Measurements from ENCODE around the gene PTPRK.
A peak's percentile ranks its signal among the peaks of the same experiment; 100 is the strongest.
"Not testable (repeated sequence)": the region's sequence is repeated elsewhere in the genome, so short reads cannot be mapped to it uniquely, and the experiment has no call there.

The PTPRK gene

DNA sequence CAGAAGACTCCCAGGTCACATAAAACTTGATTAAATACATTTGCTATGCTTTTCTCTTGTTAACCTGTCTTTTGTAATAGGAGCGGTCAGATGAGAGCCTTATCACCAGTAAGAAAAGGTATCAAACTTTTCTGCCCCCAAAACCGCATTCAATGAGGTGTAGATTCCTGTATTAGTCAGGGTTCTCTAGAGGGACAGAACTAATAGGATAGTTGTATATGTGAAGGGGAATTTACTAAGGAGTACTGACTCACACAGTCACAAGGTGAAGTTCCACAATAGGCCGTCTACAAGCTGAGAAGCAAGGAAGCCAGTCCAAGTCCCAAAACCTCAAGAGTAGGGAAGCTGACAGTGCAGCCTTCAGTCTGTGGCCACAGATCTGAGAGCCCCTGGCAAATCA, 32.7 kb downstream of the PTPRK start:
- no peak for DNase-seq

GRCh38 chr6:128487055-128487454, 33.3 kb downstream of the PTPRK start:
- peak; percentile 48 for DNase-seq

DNA sequence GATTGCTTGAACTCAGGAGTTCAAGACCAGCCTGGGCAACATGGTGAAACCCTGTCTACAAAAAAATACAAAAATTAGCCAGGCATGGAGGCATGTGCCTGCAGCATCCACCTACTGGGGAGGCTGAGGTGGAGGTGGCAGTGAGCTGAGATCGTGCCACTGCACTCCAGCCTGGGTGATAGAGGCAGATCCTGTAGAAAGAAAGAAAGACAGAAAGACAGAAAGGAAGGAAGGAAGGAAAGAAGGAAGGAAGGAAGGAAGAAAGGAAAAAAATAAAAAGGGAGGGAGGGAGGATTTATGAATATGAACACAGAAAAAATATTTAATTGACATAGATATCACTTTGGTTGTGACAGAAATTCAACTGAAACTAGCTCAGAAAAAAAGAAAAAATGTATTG, 33.8 kb downstream of the PTPRK start:
- not testable (repeated sequence) for DNase-seq

DNA sequence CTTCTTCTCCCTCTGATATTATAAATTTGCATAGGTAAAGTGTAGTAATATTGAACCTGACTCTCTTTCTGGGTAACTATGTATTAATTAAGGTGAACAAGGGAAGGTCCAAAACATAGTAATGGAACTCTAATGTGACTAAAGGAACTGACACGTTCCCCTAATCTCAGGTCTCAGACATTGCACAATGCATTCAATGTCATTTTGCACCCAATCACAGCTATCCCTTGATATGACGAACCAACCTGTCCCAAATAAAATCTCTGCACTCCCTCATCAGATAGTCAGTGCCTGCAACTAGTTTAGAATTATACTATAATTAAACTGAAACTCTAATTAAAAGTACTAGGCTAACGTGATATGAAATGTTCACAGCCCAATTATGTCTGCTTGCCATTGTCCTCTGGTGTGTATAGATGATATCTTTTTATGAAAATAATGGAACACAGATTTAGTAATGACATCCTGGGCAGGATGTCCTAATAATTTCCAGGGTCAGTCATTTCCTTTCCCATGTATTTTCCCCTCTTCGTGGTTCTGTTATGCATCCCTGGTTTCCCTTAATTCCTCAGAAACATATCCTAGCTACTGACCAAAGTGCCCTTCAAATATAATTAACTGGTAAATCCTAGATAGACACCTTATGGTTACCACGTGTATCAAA, 36.8 kb downstream of the PTPRK start:
- DNase-seq: no peak

DNA sequence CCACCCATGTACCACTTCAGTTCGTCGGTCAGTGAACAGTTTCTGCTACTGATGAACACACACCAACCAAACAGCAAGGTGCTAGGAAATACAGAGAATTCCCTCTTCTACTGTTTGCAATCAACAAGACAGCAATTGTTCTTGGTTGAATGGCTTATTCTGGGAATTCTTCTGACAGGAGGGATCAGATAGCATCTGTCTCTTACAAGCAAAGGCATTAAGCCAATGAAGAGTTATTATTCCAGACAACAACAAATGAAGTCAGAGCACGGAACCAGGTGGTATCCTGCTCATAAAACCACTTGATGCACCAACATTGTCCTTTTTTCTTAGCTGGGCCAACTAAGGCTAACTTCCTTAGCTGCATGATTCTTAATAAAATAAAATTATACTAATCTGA, 37.8 kb downstream of the PTPRK start:
- DNase-seq: peak; percentile 9

DNA sequence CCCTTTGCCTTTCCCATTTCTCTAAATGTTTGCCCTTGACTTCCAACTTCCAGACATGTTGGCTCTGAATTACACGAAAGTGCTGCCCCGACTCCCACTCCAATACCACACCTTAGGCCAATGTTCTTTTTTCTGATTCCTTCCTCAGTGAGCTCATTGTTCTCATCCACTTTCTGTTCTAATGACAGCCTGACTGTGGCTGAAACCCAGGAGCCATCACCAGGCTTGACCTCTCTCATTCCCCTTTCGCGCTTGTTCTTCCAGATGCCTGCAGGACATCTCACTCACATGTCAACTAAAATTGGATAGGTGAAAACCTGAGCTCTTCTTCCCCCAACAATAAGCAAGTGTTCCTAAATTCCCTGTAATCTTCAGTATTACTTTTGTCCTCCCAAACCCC, 40.4 kb downstream of the PTPRK start:
- no peak for DNase-seq

- DNase-seq: no peak
These were observed 41.2 kb downstream of the PTPRK start for GRCh38 chr6:128479048-128479666.

DNA sequence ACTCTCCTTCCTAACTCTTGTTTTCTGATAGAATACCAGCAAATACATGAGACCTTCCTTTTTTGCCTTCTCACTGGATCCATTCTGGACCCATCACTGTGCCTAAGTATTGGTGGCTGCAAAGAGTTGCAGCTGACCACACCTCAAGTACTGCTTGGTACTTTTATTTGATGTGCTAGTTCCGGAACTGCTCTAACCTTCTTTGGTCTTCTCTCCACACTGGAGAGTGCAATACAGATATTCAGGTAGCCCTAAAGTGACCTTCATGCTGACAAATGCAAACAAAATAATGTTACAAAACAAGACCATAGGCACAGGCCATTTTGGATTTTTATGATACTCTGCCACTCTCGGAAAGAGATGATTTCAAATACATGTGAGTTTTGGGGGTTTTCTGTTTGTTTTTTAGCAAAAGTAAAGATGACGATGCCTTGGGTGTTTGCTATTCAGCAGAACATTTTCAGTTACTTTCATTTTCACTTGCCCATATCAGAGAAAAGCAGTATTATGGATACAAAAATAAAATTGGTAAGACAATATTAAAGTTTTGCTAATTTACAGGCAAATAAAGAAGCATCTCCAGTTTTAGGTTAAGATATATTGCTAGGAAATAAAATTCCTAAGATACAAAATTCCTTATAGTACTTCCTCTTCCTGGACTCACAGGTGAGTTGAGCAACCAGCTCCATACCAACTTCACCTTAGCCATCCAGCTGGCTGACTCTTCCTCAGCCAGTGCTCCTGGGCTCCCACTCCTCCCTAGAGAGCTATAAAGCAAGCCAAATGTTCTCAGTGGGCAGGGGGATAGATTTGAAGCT, 42.0 kb downstream of the PTPRK start:
- DNase-seq: peak; percentile 52

GRCh38 chr6:128474933-128475332, 45.5 kb downstream of the PTPRK start:
- no peak for DNase-seq

DNA sequence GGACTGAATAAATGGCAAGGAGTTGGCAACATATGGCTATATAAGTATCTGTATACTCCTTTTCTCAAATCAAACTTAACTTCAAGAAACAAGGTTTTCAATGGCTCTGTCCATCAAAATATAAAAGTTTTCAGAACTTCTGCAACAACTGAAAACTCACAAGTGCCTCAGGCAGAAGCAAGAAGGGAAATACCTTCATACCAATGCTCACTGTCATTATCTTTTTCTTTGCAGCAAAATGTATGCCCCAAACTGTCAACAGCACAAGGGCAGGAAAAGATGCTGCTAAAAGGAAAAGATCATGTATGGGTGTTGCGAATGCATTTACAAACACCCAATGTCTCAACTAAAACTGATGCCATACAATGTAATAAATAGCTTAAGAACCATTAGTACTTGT, 45.9 kb downstream of the PTPRK start:
- DNase-seq: no peak

DNA sequence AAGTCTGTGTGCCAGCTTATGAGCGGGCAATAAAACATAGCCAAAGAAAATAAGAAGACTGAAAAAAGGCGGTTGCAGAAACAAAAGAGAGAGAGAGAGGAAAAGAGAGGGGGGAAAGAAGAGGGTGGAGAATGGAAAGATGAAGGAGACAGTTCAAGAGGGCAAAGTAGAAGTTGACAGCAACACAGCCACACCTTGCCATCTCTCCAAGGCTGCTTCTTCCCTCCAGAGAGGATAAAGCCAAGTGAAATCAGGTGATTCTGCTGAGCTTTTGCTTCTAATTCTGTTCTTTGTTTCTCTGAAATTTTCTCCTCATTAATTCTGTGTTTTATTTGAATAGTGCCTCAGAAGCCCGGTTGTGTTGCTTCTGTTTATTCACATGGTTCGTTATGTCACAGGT, 48.5 kb downstream of the PTPRK start:
- DNase-seq: no peak

DNA sequence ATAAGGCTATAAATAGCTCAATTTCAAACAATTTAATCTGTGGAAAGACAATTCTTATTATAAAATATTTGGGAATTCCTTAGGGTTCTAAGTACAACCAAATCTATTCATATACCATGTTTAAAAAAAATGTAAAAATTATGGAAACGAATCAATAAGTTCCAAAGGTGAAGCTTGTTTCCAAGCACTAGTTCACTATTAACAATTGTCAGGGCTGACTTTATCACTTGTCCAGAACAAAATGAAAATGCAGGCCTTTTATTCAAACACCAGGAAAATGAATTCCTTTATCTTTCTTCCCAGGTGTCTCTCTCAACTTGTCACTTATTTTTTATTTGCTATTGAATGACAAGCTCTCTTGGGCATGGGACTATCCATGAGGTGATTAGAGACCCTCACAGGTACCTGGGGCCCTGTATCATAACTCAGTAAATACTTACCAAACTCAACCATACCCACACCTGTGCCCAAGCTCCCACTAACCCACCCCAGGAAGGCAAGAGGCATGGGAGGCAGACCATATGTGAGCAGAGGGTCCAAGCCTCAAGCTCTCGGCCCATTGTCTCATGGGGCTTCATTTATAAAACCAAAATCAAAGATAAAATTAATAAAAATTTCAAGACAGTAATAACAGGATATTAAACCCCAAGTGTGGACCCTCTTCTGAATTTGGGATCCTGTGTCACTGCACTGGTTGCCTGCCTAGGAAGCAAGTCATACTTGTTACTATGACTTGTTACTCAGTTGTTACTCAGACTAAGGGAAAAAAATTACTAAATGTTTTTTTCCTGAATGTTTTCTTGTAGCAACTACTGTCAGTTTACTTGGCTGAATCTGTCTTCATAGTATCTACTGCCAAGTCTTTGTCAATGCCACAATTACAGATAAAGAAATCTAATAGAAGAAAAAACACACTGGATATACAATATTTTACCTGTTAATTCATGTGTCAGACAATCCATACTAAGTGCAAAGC, 54.7 kb downstream of the PTPRK start:
- no peak for DNase-seq

- no peak for DNase-seq
These were observed 55.6 kb downstream of the PTPRK start for GRCh38 chr6:128464790-128465189.

- DNase-seq: no peak
These were observed 56.5 kb downstream of the PTPRK start for GRCh38 chr6:128463942-128464341.

- DNase-seq: no peak
These were observed 58.9 kb downstream of the PTPRK start for GRCh38 chr6:128461501-128461900.

DNA sequence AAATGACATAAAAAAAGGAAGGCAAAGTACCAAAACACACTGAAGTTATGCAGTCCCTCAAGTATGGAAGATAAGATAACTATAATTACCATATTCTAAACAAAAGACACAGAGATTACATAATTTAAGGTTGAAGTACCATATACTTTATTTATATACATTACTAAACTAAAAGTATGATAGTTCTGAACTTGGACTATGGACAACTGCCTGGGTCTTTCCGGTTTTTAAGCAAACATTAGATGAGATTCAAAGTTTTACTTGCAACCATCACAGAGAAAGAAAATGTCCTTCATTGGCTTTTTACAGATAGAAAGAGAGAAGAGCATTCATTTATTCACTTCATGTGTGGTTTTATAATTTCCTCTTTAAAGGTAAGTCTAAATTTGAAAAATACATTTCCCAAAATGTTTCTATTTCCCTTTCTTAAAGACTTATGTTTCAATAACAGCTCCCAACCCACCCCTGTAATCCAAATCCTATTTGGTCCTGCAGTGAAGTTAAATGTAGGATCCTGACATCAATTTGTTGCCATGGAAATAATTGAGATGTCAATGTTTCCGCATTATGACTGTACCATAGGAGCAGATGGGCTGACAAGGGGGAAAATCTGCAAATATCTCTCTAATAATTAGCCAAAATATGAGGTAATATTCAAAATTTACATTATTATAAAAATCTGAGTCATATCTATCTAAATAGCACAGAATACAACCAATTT, 63.7 kb downstream of the PTPRK start:
- no peak for DNase-seq

DNA sequence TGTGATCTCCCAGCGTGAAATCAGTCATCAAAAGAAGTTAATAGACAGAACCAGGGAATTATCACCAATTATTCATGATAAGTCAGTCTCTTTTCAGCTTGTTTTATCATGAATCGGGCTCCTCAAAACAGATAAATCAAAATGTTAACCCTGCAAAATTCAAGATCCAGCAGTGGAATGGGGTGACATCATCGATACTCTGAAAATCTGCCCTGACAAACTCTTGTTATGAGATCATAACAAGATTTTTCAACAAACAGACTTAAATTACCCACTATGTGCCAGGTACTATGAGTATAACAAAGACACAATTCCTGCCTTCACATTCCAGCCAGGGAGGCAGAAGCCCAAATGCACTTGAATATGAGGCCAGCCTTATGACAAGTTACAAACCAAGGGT, 64.4 kb downstream of the PTPRK start:
- DNase-seq: no peak

DNA sequence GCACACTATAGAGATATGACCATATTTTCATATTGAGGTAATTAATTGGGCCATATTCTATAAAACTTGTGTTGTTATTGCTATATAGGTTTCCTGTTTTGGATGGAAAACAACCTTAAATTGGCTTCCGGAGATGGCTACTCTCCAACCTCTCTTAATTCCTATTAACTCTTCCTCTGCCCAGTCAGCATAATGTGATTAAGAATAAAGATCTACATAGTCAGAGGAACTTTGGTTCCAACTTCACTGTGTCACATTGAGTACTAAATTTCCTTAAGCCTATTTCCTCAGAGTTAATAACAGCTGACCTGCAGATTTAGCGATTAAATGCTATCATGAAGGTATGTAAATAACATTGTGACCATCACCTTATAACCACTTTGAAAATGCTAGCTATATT, 67.7 kb downstream of the PTPRK start:
- no peak for DNase-seq

GRCh38 chr6:128446497-128446896, 73.9 kb downstream of the PTPRK start:
- no peak for DNase-seq

DNA sequence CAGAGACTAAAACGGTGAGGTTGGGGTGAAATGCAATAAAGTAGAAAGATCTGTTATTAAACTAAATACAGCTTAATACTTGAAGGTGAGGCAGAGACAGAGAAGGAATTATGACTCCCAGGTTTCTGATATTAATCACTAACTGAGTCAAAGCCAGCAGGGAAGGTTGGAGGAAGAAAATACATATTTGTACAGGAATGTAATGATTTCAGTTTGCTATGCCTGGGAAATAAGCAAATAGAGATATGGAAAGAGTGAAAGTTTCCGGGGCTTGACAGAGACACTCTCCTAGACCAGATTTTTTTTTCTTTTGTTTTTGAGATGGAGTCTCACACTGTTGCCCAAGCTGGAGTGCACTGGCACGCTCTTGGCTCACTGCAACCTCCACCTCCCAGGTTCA, 76.8 kb downstream of the PTPRK start:
- no peak for DNase-seq

GRCh38 chr6:128439627-128440026, 80.8 kb downstream of the PTPRK start:
- no peak for DNase-seq

DNA sequence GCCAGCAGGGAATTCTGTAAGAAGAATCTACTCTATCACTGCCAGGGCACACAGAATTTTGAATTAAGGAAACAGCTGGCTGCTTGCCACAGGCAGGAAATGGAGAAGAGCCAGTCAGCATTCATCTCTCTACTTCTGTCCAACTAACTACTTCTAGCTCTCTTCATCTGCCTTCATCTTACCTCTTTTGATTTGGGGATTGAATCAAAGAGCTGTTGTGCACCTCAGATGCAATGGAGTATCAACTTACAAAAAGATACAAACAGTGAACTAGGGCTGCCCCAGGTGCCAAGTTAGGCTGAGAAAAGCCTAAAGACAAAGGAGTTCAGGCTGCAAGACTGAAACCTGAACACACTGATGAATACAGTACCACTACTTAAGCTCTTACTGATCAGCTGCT, 82.0 kb downstream of the PTPRK start:
- no peak for DNase-seq

Data from DMS53 (cell line).